Stimulated activated CD4-positive, alpha-beta T cell treated with anti-CD3 and anti-CD28 coated beads, Interleukin-12 subunit alpha, Interleukin-12 subunit beta, amount 100 ng/mL, for 24 hours (primary cell): Measurements from ENCODE around the gene PA2G4.
"Not testable (repeated sequence)": the region's sequence is repeated elsewhere in the genome, so short reads cannot be mapped to it uniquely, and the experiment has no call there.

Experiments
- DNase-seq, 2 experiments: peaks; one replicate each; pipeline ENCODE4 v3.0.0-alpha.2; 2020; ENCODE audit warnings: low read depth in 2 of 2

PA2G4 gene

GRCh38 chr12:56099787-56100186 lies 4.6 kb upstream of the PA2G4 start:
- DNase-seq: no peak

GRCh38 chr12:56101045-56101444 lies 3.3 kb upstream of the PA2G4 start:
- no peak for DNase-seq

GRCh38 chr12:56102683-56103065 lies 1.7 kb upstream of the PA2G4 start:
- no peak for DNase-seq

GRCh38 chr12:56103066-56103711 lies 1.2 kb upstream of the PA2G4 start:
- DNase-seq: no peak

- no peak for DNase-seq
Observed at GRCh38 chr12:56103823-56104108, 593 bp upstream of the PA2G4 start.

- DNase-seq: no peak
Observed at GRCh38 chr12:56104815-56105608, 653 bp downstream of the PA2G4 start.

- no peak for DNase-seq
Observed at GRCh38 chr12:56105609-56105902, 1.2 kb downstream of the PA2G4 start.

- DNase-seq: no peak
Observed at GRCh38 chr12:56107242-56107641, 2.9 kb downstream of the PA2G4 start.

GRCh38 chr12:56110571-56110970 lies 6.2 kb downstream of the PA2G4 start:
- no peak for DNase-seq

- DNase-seq: no peak
Observed at GRCh38 chr12:56114084-56114483, 9.7 kb downstream of the PA2G4 start.

- no peak for DNase-seq
Observed at GRCh38 chr12:56115329-56115728, 11.0 kb downstream of the PA2G4 start.

GRCh38 chr12:56116267-56117081 lies 12.1 kb downstream of the PA2G4 start, which contains the start of gene RPL41:
RPL41 (plus strand) TSS chr12:56116633.
- DNase-seq: peak; percentile 90

- not testable (repeated sequence) for DNase-seq
Observed at GRCh38 chr12:56117082-56117706, 12.8 kb downstream of the PA2G4 start.

- peak; percentile 98 for DNase-seq
Observed at GRCh38 chr12:56117778-56118687, 13.7 kb downstream of the PA2G4 start, which contains the start of gene ZC3H10. ZC3H10 (plus strand) TSS chr12:56118266; CDS start chr12:56120563, 2,297 bp downstream.

- no peak for DNase-seq
Observed at GRCh38 chr12:56118688-56119357, 14.5 kb downstream of the PA2G4 start.

- DNase-seq: peak in 1 of 2 experiments; percentile 47
Observed at GRCh38 chr12:56119361-56119796, 15.0 kb downstream of the PA2G4 start.

- no peak for DNase-seq
Observed at GRCh38 chr12:56120158-56120846, 15.9 kb downstream of the PA2G4 start.

- no peak for DNase-seq
Observed at GRCh38 chr12:56121204-56121870, 17.0 kb downstream of the PA2G4 start.

- no peak for DNase-seq
Observed at GRCh38 chr12:56122637-56123036, 18.3 kb downstream of the PA2G4 start.
